Vagina (tissue), 2 donors: ENCODE data around the gene KCND2.

Source experiments
- CTCF ChIP-seq, 3 experiments: fragments of 450-650 bp in 2 of 3; fragments of 200-600 bp in 1 of 3; sonication (generic) in 1 of 3; IDR thresholded peaks; one replicate each; pipeline ENCODE4 v1.5.1; 2017 to 2019; ENCODE audit warnings: antibody characterized with exemption in 3 of 3, mild to moderate bottlenecking in 2 of 3, moderate library complexity in 2 of 3
- POLR2AphosphoS5 ChIP-seq, 2 donors: sonication (generic); formaldehyde crosslinking; IDR thresholded peaks; one replicate each; pipeline ENCODE4 v1.9.0; 2017; ENCODE audit warnings: antibody characterized with exemption in 2 of 2, mild to moderate bottlenecking in 2 of 2, low read depth in 1 of 2; ENCODE audit not compliant: insufficient read depth in 1 of 2

GRCh38 chr7:120725376-120726039 lies 452.5 kb downstream of the KCND2 start:
- TF ChIP-seq CTCF (IDR thresholded peaks at IDR 0.05) (peak in 1 of 3 experiments; percentile 32), POLR2AphosphoS5 (IDR thresholded peaks at IDR 0.05; ENCODE audit: insufficient read depth in 1 of 2, low read depth in 1 of 2) (no peak)
